B cell (primary cell): ENCODE results near the gene UBE2O. TPM values are rescaled to one million over a fixed set of nuclear protein-coding genes. Genes with fewer than 3 reads are reported as not detected.
"Not testable (repeated sequence)": the region's sequence is repeated elsewhere in the genome, so short reads cannot be mapped to it uniquely, and the experiment has no call there.

Experiments used
- ATAC-seq: fragments of 200-7000 bp; cut with Tn5 transposase; one replicate; pipeline ENCODE4 v1.10.0; 2021; ENCODE audit warnings: low read depth, mild to moderate bottlenecking, moderate number of reproducible peaks, moderate library complexity
- CTCF ChIA-PET: fragments of 350-600 bp; sonication (Branson Sonifier 250); formaldehyde crosslinking; loops from one replicate; lab custom pipeline; 2021; ENCODE audit warnings: antibody characterized with exemption, inconsistent platforms; lab: Charles Lee
- POLR2A ChIA-PET: fragments of 350-600 bp; sonication (Branson Sonifier 250); formaldehyde crosslinking; loops from one replicate; lab custom pipeline; 2021; ENCODE audit warnings: antibody characterized with exemption; lab: Charles Lee
- DNase-seq: peaks from one replicate; pipeline ENCODE4 v3.0.0; 2013
- H2AFZ ChIP-seq: 2 replicates; pipeline ENCODE4 v1.6.1; 2012; ENCODE audit warnings: mild to moderate bottlenecking, low read depth, low read length; ENCODE audit not compliant: insufficient read depth, poor library complexity, severe bottlenecking
- H3K27ac ChIP-seq, 2 donors: 1 replicate in 1 of 2; 2 replicates in 1 of 2; pipeline ENCODE4 v1.5.1; 2012 to 2013; ENCODE audit warnings: low read length in 2 of 2, mild to moderate bottlenecking in 2 of 2, moderate library complexity in 1 of 2
- H3K27me3 ChIP-seq, 4 experiments: fragments of 200-600 bp in 1 of 4; sonication (generic) in 1 of 4; replicated peaks in 1 of 4; 1 replicate in 2 of 4; 2 replicates in 2 of 4; pipeline versions ENCODE4 v1.6.1 to v1.7.0; 2013 to 2016; ENCODE audit warnings: low read length in 3 of 4, mild to moderate bottlenecking in 2 of 4, mixed read lengths in 1 of 4, moderate library complexity in 1 of 4; ENCODE audit not compliant: insufficient read depth in 4 of 4, control insufficient read depth in 3 of 4; ENCODE audit errors: control extremely low read depth in 1 of 4
- H3K36me3 ChIP-seq, 2 experiments: replicated peaks in 1 of 2; 1 replicate in 1 of 2; 2 replicates in 1 of 2; pipeline versions ENCODE4 v1.6.1 to v1.7.1; 2013; ENCODE audit warnings: low read length in 1 of 2; ENCODE audit not compliant: insufficient read depth in 2 of 2, control insufficient read depth in 1 of 2; ENCODE audit errors: control extremely low read depth in 1 of 2, extremely low read depth in 1 of 2
- H3K4me1 ChIP-seq, 2 donors: fragments of 200-600 bp in 1 of 2; sonication (generic) in 1 of 2; 1 replicate in 1 of 2; 2 replicates in 1 of 2; pipeline versions ENCODE4 v1.5.1 to v1.6.1; 2013 to 2017; ENCODE audit warnings: low read length in 2 of 2; ENCODE audit not compliant: control insufficient read depth in 2 of 2, insufficient read depth in 2 of 2
- H3K4me2 ChIP-seq: replicated peaks from 2 replicates; pipeline ENCODE3; 2012; ENCODE audit warnings: mild to moderate bottlenecking, low read depth, low read length; ENCODE audit not compliant: poor library complexity, severe bottlenecking
- H3K4me3 ChIP-seq, 5 experiments: fragments of 200-600 bp in 1 of 5; sonication (generic) in 1 of 5; 1 replicate in 3 of 5; 2 replicates in 2 of 5; pipeline versions ENCODE4 v1.5.1 to v1.7.0; 2011 to 2016; ENCODE audit warnings: low read length in 4 of 5, mild to moderate bottlenecking in 4 of 5, low read depth in 2 of 5, control low read depth in 1 of 5, moderate library complexity in 1 of 5; ENCODE audit not compliant: insufficient read depth in 1 of 5; ENCODE audit errors: control extremely low read depth in 1 of 5, extremely low read depth in 1 of 5
- H3K79me2 ChIP-seq: fragments of 200-600 bp; sonication (generic); one replicate; pipeline ENCODE4 v1.6.0; 2016; ENCODE audit warnings: low read length; ENCODE audit not compliant: control insufficient read depth, insufficient read depth
- H3K9ac ChIP-seq: fragments of 200-600 bp; sonication (generic); 2 replicates; pipeline ENCODE4 v1.6.1; 2017; ENCODE audit warnings: mild to moderate bottlenecking, low read length, moderate library complexity
- H3K9me3 ChIP-seq, 3 donors: one replicate each; pipeline versions ENCODE4 v1.6.1 to v1.7.1; 2013; ENCODE audit warnings: low read length in 2 of 3; ENCODE audit not compliant: control insufficient read depth in 2 of 3, insufficient read depth in 1 of 3; ENCODE audit errors: control extremely low read depth in 1 of 3
- H4K20me1 ChIP-seq: 2 replicates; pipeline ENCODE4 v1.6.0; 2012; ENCODE audit warnings: mild to moderate bottlenecking, low read length; ENCODE audit not compliant: insufficient read depth, control insufficient read depth, poor library complexity, severe bottlenecking
- H3K27ac Mint-ChIP-seq: one replicate; pipeline ENCODE4 v1.8.0; 2021; ENCODE audit warnings: mixed read lengths
- H3K27me3 Mint-ChIP-seq: one replicate; pipeline ENCODE4 v1.8.0; 2021; ENCODE audit warnings: mixed read lengths
- H3K4me1 Mint-ChIP-seq: one replicate; pipeline ENCODE4 v1.8.0; 2021; ENCODE audit warnings: mixed read lengths
- H3K4me3 Mint-ChIP-seq: one replicate; pipeline ENCODE4 v1.8.0; 2021; ENCODE audit warnings: mixed read lengths
- H3K9me3 Mint-ChIP-seq: one replicate; pipeline ENCODE4 v1.8.0; 2022; ENCODE audit warnings: mixed read lengths; ENCODE audit not compliant: insufficient read depth
- EZH2 ChIP-seq: IDR thresholded peaks from 2 replicates; pipeline ENCODE4 v1.6.1; 2012; ENCODE audit warnings: borderline replicate concordance, low read depth, mild to moderate bottlenecking, moderate library complexity, low read length; ENCODE audit not compliant: insufficient read depth, poor library complexity, severe bottlenecking
- WGBS: methylation state at CpG from one replicate; pipeline ENCODE4 v1.1.5; 2013; ENCODE audit warnings: missing lambda C conversion rate; ENCODE audit not compliant: insufficient coverage; 5-methylcytosine and 5-hydroxymethylcytosine counted together
- intact Hi-C: fragments of 100-400 bp; cut with micrococcal nuclease; formaldehyde crosslinking; loops from one replicate; pipeline ENCODE4 v1.10.0; 2022
- polyA plus RNA-seq: library from polyadenylated mRNA; depleted of rRNA; stranded (reverse); fragments of >200 nt; gene quantifications from 2 replicates; pipeline ENCODE4 v1.2.3, GENCODE V29; 2012
- total RNA-seq, 2 donors: library from RNA; stranded (reverse); fragments of 120-200 nt in 1 of 2; gene quantifications; 1 replicate in 1 of 2; 2 replicates in 1 of 2; pipeline versions ENCODE4 v1.2.3 to v1.2.4, GENCODE V29; 2013 to 2022
- TF ChIP-seq, protein P1 (sequence below): fragments of 200-600 bp; IDR thresholded peaks from one replicate; pipeline ENCODE4 v1.8.0; 2022; ENCODE audit warnings: antibody characterized with exemption, mild to moderate bottlenecking

Gene UBE2O
- total and polyA plus RNA-seq, 2 donors (not counting 1 experiment from before 2014, with no cell fraction given): 41.3 to 54.0 TPM

DNA sequence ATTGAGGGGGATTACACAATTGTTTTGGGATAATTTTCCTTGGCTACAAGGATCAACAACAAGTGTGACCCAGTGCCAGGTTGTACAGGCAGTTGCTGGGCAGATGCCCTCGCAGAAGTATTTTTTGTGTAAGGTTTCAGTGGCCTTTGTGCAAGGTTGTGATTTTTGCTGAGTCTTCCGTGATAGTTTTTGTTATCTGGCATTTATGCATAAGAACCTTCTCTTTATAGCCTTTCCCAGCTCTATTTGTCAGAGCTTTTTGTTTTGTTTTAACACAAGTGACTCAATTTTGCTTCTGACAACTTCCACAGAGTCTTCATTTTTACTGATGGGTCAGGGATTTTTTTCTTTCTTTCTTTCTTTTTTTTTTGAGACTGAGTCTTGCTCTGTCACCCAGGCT, 92.5 kb downstream of the UBE2O start:
- ATAC-seq: no peak
- Histone ChIP-seq H3K27ac (no peak overlapping the region), H3K27me3 (peaks cover 0 to 3% (median 0%) of the 10 kb centered on the region in 4 experiments), H3K36me3 (no peaks in the 10 kb centered on the region), H2AFZ (no peak overlapping the region), H3K4me2 (no peak overlapping the region), H3K79me2 (no peaks in the 10 kb centered on the region), H3K4me1 (no peaks in the 10 kb centered on the region), H4K20me1 (no peaks in the 10 kb centered on the region), H3K4me3 (no peak overlapping the region), H3K9ac (no peak overlapping the region), H3K9me3 (no peaks in the 10 kb centered on the region)
- TF ChIP-seq EZH2: no peak
- TF ChIP-seq, protein P1, sequence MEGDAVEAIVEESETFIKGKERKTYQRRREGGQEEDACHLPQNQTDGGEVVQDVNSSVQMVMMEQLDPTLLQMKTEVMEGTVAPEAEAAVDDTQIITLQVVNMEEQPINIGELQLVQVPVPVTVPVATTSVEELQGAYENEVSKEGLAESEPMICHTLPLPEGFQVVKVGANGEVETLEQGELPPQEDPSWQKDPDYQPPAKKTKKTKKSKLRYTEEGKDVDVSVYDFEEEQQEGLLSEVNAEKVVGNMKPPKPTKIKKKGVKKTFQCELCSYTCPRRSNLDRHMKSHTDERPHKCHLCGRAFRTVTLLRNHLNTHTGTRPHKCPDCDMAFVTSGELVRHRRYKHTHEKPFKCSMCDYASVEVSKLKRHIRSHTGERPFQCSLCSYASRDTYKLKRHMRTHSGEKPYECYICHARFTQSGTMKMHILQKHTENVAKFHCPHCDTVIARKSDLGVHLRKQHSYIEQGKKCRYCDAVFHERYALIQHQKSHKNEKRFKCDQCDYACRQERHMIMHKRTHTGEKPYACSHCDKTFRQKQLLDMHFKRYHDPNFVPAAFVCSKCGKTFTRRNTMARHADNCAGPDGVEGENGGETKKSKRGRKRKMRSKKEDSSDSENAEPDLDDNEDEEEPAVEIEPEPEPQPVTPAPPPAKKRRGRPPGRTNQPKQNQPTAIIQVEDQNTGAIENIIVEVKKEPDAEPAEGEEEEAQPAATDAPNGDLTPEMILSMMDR: no peak
- H3K4me1 Mint-ChIP-seq: peaks cover 6% of the 10 kb centered on the region
- WGBS: no CpG with 5 or more reads among the region's 2 CpGs
- H3K27me3 Mint-ChIP-seq: no peaks in the 10 kb centered on the region
- no peaks in the 10 kb centered on the region for H3K9me3 Mint-ChIP-seq
- intact Hi-C loops: no loop called here
- ChIA-PET CTCF (no interaction called here), POLR2A (no interaction called here)
- no peak overlapping the region for H3K4me3 Mint-ChIP-seq
- H3K27ac Mint-ChIP-seq: no peak overlapping the region
- DNase-seq: no peak

DNA sequence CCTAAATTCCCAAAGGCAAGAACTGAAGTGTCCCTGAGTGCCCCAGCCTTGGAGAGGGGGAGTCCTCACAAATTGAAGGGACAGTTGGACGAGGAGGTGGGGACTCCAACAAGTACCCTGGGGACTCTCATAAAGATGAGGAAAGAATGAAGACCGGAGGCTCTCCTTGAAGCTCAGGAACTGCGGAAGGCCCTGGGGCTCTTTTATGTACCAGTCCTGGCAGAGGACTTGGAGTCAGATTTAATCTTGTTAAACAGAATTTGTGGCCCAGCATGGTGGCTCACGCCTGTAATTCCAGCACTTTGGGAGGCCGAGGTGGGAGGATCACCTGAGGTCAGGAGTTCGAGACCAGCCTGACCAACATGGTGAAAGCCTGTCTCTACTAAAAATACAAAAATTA, 93.2 kb downstream of the UBE2O start:
- H2AFZ ChIP-seq, ATAC-seq, POLR2A ChIA-PET, DNase-seq, H3K4me3 Mint-ChIP-seq, H4K20me1 ChIP-seq, H3K4me1 Mint-ChIP-seq, H3K4me1 ChIP-seq, H3K27ac Mint-ChIP-seq, H3K27me3 ChIP-seq, H3K36me3 ChIP-seq, CTCF ChIA-PET, H3K9me3 ChIP-seq, H3K9ac ChIP-seq, intact Hi-C loops, H3K27me3 Mint-ChIP-seq, H3K79me2 ChIP-seq, H3K4me3 ChIP-seq, H3K9me3 Mint-ChIP-seq, H3K4me2 ChIP-seq, H3K27ac ChIP-seq: not testable (repeated sequence)
- WGBS: 94% methylated on average over 5 of the region's 6 CpGs
